G401.6 (cell line): Measurements from ENCODE around the gene COPS6.
A peak's percentile ranks its signal among the peaks of the same experiment; 100 is the strongest.

Source experiments
- FAIRE-seq: peaks from 2 replicates; lab custom pipeline; 2012; peaks lifted over from hg19 to GRCh38; lab: Jason Lieb, UNC

COPS6 gene

DNA sequence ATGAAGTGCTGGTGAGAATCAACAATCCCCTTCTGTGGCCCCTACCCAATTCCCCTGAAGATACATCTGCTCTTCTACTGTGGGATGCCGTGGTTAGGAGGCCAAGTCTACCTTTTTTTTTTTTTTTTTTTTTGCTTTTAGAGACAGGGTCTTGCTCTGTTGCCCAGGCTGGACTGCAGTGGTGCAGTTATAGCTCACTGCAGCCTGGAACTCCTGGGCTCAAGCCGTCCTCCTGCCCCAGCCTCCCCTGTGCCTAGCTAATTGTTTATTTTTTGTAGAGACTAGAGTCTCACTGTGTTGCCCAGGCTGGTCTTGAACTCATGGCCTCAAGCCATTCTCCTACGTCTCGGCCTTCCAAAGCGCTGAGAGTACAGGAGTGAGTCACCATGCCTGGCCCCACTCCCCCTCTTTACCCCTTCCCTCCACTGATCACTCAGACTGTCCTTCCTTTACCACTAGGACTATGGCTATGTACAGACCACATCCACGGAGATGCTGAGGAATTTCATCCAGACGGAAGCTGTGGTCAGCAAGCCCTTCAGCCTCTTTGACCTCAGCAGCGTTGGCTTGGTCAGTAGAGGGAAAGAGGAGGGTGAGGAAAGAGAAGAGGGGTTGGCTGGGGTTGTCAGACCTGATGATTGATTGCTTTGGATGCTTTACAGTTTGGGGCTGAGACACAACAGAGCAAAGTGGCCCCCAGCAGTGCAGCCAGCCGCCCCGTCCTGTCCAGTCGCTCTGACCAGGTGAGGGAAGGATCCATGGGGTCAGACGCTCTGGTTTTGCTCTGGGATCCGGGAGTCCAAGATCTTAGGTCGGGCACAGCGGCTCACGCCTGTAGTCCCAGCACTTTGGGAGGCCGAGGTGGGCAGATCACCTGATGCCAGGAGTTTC is 14.4 kb downstream of the COPS6 start:
- FAIRE-seq, result no peak

DNA sequence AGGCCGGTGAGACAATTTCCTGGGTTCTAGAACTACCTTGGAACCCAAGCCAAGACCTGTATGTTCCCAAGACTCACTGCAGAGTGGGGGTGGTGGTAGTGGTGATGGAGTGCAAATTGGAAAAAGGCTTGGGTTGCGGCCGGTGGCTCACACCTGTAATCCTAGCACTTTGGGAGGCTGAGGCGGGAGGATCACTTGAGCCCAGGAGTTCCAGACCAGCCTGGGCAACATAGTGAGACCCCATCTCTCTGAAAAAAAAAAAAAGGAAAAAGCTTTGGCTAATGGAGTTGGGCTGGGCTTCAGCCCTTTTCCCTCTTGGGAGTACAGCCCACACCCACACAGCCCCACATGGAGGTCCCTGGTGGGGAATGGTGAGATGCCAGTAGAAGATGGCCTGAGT is 16.8 kb downstream of the COPS6 start:
- no peak for FAIRE-seq

DNA sequence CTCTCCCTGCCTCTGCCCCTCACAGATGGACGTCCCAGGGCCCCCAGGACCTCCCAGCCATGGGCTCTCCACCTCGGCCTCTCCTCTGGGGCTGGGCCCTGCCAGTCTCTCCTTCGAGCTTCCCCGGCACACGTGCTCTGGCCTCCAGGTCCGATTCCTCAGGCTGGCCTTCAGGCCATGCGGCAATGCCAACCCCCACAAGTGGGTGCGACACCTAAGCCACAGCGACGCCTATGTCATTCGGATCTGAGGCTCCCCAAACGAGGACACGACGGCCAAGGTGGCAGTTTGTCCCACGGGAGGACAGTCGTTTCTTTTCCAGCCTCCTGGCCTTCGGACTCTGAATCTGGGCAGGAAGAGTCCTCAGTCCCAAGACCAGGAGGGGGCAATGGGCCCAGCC is 17.9 kb downstream of the COPS6 start:
- FAIRE-seq, result no peak

DNA sequence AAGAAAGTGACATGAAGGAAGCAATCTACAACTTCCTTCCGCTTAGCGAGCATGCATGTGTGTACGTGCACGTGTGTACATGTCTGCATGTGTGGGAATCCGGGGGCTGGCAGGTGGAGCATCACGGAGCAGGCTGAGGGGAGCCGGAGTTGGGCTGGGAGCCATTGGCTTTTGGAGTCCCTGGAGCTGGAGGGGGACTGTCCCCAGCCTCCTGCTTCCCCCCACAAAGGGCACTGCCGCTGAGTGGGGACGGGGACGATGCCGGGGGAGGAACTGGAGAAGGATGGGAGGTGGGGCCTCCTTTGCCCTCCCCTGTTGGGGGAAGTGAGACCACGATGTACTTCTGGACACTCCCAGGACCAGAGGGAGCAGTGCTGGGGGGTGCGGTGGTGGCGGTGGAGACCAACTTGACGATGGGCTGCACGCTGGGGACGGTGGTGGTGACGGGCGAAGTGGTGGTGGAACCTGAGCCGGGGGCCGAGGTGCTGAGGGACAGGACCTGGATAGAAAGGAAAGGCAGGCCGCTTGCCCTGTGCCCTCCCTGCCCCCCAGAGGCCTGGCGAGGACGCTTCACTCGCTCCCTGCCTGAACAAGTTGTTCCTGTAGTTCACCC is 18.5 kb downstream of the COPS6 start:
- no peak for FAIRE-seq

DNA sequence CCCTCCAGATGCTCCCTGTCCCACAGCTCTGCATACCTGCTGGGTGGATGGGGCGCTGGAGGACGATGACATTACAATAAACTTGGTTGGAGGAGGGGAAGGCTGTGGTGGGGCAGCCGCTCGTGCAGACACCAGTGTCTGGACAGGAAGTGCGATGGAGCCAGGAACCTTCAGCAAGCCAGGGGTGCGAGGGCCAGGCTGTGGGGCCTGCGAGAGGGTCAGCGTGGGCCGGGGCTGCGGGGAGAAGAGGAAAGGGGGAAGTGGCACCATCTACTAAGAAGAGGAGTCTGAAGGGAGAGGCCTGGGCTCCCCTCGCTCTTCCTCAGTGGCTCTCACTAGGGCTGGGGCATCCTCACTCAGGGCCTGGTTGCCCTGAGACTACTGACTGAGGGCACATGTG is 19.1 kb downstream of the COPS6 start:
- FAIRE-seq, result no peak

DNA sequence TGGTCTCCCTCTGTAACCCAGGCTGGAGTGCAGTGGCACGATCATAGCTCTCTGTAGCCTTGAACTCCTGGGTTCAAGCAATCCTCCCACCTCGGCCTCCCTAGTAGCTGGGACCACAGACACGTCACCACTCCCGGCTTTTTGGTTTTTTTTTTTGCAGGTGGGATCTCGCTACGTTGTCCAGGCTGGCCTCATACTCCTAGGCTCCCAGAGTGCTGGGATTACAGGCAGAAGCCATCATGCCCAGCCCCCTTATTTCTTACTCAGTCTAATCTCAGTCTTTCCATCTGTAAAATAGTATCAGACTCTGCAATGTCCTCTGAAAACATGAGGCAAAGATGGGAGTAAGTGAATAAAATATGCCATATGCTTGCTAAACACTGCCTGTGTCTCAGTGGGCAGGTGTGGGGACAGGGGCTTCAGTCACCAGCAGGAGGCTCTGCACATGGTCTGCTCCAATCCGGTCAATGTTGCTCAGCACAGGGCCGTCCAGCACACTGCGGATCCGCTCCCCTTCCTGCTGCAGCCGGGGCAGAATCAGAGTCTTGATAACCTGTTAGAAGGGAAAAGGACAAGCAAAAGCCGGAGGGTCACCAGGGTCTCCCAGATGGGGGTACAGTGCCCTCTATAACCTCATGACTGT is 20.9 kb downstream of the COPS6 start:
- no peak for FAIRE-seq

DNA sequence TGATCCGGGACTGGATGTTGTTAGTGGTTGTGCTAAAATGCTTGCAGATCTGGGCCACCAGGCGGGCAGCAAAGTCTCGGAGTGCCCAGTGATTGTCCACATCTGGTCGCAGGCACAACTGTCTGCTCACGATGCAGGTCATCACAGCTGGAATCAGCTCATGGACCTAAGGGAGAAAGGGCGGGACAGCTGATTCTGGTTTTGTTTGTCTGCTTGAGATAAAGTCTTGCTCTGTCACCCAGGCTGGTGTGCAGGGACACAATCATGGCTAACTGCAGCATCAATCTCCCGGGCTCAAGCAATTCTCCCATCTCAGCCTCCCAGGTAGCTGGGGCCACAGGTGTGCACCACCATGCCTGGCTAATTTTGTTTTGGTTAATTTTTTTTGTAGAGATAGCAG is 22.4 kb downstream of the COPS6 start:
- FAIRE-seq, result no peak

DNA sequence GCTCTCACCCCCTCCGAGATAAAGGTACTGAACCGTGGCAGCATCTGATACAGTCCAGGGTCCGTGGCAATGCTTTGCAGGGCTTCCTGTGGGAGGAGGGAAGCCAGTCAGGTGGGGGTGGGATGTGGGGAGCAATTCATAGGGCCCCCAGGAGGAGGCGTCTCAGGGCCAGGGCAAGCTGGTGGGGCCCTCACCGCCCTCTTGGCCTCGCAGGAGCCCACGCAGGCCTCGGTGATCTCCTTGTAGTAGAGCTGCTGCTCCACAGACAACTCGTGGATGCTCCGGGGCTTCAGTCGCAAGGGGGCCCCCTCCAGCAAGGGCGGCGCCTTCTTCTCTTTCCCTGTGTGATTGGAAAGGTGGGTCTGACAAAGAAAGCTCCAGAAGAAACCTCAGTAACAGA is 23.1 kb downstream of the COPS6 start:
- no peak for FAIRE-seq

DNA sequence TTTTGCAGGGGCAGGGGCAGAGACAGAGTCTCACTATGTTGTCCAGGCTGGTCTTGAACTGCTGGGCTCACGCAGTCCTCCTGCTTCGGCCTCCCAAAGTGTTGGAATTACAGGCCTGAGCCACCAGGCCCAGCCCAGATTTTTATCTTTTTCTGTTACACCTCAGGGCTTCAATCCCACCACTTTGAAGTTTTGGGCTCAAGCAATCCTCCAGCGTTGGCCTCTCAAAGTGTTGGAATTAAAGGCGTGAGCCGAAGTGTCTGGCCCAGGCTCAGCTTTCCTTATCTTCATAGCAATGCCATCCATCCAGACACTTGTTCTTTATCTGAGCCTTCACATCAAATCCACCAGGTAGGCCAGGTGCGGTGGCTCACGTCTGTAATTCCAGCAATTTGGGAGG is 26.3 kb downstream of the COPS6 start:
- FAIRE-seq, result no peak

DNA sequence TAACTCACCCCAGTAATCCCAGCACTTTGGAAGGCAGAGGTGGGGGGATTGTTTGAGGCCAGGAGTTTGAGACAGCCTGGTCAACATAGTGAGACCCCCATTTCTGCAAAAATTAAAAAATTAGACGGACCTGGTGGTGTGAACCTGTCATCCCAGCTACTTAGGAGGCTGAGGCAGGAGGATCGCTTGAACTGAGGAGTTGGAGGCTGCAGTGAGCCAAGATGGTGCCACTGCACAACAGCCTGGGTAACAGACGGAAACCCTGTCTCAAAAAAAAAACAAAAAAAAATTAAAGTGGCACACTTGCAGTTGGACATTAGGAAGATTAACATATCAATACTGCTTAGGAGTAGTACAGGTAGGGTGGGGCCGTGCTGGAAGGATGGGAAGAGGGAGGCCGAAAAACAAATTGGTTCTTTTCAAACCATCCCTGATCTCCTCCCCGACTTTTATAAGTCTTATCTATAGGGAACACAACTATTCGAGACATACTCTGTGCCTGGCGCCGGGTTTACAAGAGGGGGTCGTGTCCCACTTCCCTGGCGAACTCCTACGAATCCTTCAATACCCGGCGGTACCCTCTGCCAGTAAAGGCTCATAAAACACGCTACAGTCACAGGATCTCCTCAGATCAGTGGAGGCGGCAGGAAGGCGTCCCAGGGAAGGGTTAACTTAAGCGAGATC is 29.8 kb downstream of the COPS6 start:
- FAIRE-seq, result no peak

DNA sequence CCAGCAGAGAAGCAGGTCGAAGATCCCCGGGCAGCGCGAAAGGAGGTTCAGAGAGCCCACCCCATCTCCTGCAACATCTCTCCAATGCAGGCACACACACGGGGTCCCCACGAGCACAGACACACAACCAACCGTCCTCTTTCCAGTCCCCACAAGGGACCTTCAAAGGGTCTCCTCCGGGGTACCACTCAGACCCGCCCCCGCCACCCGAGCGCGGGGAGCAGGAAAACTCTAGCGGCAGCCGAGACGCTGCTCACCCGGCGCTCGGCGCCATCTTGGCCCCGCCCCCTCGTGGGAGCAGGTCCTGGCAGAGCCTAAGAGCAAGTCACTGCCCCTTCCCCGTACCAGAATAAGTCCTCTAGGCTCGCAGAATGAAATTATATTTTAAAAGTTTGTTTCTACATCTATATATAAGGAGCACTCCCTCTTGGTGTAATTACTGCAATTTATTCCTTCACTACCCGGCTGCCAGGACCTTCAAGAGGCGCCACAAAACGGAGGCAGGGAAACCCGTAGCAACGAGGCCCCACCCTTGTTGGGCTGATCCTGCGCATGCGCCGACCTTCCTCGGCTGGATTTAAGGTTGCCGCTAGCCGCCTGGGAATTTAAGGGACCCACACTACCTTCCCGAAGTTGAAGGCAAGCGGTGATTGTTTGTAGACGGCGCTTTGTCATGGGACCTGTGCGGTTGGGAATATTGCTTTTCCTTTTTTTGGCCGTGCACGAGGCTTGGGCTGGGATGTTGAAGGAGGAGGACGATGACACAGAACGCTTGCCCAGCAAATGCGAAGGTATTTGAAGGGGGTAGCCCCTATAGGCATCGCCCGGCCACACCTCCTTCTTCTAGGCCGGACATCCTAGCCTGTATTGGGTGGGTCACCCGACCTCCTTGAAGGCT is 30.6 kb downstream of the COPS6 start, which contains the start of the genes CNPY4 and TAF6:
Gene CNPY4, plus strand, starts transcription at position 563 of the 898 bp plus-strand sequence. Its CDS starts 111 bp downstream, at position 674.
Gene TAF6, minus strand, starts transcription at position 287 of the 898 bp plus-strand sequence. CDS start 5,149 bp downstream, outside the sequence.
- FAIRE-seq, result peak; percentile 63

DNA sequence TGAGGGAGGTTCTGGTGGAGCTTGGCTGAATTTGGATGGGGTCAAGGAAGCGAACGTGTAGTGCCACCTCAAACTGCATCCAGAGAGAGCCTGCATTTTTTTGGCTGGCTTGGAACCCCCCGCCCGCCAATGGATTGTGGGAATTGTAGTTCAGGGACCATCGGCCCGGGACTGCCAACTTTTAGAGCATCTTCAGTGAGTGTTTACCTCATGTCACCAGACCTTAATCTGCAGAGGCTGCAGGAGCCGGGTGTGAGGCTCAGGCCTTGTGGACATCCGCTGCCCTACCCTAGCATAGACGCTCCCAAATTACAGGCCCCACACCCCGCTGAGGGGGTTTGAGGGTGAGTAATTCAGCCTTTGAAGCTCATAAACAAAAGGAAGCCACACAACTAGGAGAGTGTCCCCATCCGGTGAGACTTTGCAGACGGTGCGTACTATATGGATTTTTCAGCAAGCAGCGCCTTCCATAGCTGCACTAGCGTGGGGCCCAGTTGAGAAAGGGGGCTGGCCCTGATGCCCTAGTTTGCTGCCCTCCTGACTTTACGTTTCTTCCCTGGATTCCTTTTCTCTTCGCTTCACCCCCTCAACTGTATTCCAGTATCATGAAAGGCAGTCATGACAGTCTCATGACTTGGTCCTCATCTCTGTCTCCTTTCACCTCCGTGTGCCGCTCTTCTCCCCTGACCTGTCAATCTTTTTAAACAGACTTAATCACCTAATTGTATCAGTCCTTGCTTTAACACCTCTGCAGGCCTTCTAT is 31.4 kb downstream of the COPS6 start:
- FAIRE-seq, result no peak

DNA sequence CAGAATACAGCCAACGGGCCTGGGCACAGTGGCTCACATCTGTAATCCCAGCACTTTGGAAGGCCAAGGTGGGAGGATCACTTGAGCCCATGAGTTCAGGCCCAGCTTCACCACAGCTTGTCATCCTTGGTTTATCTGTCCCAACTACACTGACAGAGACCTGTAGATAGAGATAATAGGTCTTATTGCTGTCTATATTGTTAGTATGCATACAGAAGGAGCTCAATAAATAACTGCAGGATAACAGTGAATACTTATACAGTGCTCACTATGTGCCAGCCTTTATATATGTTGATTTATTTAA is 31.9 kb downstream of the COPS6 start:
- no peak for FAIRE-seq

DNA sequence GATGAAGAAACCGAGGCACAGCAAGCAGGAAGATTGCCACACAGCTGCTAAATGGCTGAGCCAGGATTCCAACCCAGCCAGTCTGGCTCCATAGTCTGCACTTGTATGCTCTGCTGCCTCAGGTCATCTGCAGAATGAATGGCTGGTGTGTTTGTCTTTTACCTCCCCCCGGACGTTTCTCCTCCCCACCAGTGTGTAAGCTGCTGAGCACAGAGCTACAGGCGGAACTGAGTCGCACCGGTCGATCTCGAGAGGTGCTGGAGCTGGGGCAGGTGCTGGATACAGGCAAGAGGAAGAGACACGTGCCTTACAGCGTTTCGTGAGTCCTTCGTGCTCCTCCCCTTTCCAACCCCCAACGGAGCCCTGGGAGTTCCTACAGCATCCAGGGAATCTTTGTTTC is 33.3 kb downstream of the COPS6 start:
- no peak for FAIRE-seq

DNA sequence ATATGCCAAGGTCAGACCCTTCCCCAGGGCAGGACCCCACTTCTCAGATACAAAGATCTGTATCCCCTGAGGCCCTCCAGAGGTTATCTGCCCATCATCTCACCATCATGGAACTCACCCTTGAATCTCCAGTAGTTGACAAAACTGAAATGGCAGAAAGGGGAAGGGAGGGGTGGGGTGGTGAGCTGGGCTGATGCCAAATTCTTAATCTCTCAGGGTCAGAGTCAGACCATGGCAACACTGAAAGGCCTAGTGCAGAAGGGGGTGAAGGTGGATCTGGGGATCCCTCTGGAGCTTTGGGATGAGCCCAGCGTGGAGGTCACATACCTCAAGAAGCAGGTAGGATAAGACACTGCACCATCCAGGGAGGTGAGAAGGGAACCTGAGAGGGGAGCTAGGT is 33.8 kb downstream of the COPS6 start:
- no peak for FAIRE-seq

DNA sequence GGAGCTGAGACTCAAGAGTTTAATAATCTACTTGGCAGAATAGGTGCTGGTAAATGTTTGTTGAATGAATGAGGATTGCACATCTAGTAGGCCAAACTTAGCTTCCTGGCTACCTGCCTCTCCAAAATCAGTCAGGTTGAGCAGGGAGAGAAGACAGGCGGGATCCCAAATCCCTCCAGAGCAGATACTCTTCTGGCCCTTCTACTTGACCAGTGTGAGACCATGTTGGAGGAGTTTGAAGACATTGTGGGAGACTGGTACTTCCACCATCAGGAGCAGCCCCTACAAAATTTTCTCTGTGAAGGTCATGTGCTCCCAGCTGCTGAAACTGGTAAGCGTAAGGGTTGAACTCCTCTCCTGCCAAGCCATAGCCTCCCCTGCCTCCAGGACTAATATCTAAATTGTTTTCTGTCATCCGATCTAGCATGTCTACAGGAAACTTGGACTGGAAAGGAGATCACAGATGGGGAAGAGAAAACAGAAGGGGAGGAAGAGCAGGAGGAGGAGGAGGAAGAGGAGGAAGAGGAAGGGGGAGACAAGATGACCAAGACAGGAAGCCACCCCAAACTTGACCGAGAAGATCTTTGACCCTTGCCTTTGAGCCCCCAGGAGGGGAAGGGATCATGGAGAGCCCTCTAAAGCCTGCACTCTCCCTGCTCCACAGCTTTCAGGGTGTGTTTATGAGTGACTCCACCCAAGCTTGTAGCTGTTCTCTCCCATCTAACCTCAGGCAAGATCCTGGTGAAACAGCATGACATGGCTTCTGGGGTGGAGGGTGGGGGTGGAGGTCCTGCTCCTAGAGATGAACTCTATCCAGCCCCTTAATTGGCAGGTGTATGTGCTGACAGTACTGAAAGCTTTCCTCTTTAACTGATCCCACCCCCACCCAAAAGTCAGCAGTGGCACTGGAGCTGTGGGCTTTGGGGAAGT is 35.8 kb downstream of the COPS6 start:
- FAIRE-seq, result no peak

DNA sequence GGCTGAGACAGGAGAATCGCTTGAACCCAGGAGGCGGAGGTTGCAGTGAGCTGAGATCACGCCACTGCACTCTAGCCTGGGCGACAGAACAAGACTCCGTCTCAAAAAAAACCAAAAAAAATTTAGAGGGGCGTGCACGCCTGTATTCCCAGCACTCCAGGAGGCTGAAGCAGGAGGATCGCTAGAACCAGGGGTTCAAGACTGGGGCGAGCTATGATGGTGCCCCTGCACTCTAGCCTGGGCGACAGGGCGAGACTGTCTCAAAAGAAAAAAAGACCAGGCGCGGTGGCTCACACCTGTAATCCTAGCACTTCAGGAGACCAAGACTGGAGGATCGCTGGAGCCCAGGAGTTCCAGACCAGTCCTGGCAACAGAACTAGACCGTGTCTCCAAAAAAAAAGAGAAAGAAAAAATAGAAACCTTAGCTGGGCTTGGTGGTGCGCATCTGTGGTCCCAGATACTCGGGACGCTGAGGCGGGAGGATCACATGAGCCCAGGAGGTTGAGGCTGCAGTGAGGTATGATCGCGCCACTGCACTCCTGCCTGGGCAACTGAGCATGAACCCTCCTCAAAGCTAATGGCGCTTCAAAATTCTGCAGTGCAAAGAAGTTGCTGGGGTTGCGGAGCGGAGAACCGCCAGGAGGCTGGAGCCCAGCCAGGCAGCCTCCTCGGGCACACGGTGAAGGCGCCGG is 37.6 kb downstream of the COPS6 start:
- no peak for FAIRE-seq

DNA sequence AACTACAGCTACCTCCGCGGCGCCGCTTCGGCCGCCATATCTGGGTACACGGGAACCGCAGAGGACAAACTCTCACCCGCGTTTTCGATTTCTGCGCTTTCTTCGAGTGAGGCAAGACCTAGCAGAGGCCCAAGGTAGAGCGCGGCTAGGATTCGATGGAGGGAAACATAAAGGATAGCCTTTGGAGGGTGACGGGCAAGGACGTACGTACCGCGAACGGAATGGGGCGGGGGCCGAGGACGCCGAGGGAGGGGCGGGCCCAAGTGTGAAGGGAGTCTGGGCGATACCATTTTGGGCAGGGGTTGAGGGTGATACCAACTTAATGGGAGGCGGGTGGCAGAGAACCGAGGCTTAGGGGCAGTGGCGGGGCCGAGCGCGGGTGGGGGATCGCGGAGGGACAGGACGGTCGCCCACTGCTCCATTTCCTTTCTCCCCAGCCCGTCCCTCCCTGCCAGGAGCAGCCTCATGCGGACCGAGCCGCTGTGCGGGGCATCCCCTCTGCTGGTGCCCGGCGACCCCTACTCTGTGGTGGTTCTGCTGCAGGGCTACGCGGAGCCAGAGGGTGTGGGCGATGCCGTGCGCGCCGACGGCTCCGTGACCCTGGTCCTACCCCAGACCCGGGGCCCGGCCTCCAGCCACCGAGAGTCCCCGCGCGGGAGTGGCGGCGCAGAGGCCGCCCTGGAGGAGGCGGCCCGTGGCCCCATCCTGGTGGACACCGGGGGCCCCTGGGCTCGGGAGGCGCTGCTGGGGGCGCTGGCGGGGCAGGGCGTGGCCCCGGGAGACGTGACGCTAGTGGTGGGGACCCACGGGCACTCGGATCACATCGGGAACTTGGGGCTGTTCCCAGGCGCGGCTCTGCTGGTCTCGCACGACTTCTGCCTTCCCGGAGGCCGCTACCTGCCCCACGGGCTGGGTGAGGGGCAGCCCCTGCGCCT is 38.4 kb downstream of the COPS6 start, which contains the start of gene MBLAC1:
Gene MBLAC1, plus strand, starts transcription at position 37 of the 935 bp plus-strand sequence. Its CDS starts 429 bp downstream, at position 466.
- FAIRE-seq, result peak; percentile 55
